GM21786 (cell line): ENCODE results near the gene TPRX2.
"Not testable (repeated sequence)": the region's sequence is repeated elsewhere in the genome, so short reads cannot be mapped to it uniquely, and the experiment has no call there.

Experiments used
- ATAC-seq: cut with Tn5 transposase; IDR thresholded peaks from one replicate; pipeline ENCODE4 v1.9.1; 2021; ENCODE audit not compliant: unreplicated experiment

Gene TPRX2

DNA sequence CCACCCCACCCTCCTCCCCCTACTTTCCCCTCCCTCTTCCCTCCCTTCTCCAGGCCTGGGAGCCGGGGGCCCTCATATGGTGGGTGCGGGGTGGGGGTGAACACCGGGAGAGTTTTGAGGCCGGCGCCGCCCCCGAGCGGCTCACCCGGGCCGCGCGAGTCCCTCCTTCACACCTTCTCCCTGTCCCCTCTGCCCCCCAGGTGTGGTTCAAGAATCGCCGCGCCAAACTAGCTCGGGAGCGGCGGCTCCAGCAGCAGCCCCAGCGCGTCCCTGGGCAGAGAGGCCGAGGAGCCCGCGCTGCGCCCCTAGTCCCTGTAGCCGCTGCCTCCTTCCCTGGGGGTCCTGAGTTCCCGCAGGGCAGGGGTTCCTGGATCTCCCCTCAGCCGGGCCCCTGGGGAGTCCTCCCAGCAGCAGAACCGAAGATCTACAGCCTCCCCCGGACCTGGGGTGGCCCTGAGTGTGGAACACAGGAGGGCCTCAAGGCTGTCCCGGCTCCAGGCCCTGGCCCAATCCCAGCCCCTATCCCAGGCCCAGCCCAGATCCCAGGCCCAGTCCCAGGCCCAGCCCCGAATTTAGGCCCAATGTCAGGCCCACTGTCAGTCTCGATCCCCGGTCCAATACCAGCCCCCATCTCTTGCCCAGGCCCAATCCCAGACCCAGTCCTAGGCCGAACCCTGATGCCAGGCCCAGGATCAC, 1.7 kb downstream of the TPRX2 start:
- no peak for ATAC-seq

DNA sequence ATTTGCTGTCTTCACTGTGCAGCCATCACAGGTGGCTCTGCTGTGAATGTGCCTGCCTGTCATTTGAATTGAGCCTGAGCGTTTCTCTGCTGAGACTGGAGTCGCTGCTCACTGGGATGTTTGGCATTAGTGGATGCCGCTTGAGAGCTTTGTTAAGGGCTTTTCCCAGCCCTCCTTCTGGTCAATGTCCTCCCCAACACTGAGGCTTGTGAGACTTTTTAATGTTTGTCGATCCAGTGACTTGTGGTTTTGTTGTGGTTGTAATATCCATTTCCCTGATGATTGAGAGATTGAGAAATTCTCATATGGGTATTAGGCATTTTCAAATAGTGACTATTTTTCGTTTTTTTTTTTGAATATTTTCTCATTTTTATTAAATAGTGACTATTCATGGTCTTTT, 2.6 kb downstream of the TPRX2 start:
- no peak for ATAC-seq

DNA sequence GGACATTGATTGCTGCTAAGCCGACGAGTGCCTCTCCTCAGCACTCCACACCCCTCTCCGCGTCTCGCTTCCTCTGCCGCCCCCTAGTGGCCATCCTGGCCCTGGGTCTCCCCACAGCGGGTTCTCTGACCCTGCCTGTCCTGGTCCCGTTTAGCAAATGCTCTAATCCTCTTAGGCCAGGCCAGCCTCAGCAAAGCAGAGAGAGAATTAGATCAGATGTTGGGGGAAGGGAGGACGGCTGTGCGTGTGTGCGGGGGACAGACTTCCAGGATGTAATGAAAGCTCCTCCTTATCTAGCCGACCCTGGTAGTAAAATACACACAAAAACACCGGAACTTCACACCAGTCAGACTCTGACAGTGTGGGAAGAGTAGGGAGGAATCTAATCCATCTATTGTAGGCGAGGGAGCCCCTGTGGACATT, 4.5 kb downstream of the TPRX2 start:
- ATAC-seq: no peak

- no peak for ATAC-seq
Measured at GRCh38 chr19:47865166-47865565, 6.1 kb downstream of the TPRX2 start.

- ATAC-seq: no peak
Measured at GRCh38 chr19:47878906-47879305, 19.9 kb downstream of the TPRX2 start.

GRCh38 chr19:47879385-47879784, 20.4 kb downstream of the TPRX2 start:
- not testable (repeated sequence) for ATAC-seq

DNA sequence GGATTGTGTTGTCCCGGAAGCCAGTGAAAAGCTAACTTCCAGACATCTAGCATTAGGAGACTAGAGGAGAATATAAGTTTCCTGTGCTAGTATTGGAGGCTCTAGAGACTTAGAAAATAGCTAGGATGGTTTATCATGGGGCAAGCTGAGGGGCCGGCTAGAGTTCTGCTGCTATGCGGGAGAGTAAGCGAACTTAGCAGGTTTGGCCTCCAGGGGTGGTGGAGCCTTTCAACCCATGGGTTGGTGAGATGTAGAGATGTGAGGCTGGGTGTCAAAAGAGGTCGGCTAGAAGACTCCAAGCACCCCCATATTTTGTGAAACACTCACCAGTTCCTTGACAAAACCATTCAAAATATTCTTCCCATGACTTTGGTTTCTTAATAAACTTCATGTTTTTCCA, 22.7 kb downstream of the TPRX2 start:
- ATAC-seq: no peak

- ATAC-seq: no peak
Measured at GRCh38 chr19:47882890-47883289, 23.9 kb downstream of the TPRX2 start.

DNA sequence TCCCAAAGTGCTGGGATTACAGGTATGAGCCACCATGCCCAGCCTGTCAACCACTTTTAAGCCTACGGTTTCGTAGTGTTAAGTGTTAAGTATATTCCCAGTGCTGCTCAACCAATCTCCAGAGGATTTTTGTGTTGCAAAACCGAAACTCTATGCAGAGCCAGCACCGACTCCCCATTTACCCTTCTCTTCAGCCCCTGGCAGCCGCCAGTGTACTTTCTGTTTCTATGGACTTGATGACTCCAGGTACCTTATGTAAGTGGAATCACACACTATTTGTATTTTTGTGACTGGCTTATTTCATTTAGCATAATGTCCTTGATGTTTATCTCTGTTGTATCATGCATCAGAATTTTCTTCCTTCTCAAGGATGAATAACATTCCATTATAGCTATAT, 26.0 kb downstream of the TPRX2 start:
- no peak for ATAC-seq

- no peak for ATAC-seq
Measured at GRCh38 chr19:47886010-47886559, 27.1 kb downstream of the TPRX2 start, which contains the start of gene SULT2A1. TSS of gene SULT2A1 (minus strand) at chr19:47886315. CDS start at chr19:47886257, 58 bp downstream.

DNA sequence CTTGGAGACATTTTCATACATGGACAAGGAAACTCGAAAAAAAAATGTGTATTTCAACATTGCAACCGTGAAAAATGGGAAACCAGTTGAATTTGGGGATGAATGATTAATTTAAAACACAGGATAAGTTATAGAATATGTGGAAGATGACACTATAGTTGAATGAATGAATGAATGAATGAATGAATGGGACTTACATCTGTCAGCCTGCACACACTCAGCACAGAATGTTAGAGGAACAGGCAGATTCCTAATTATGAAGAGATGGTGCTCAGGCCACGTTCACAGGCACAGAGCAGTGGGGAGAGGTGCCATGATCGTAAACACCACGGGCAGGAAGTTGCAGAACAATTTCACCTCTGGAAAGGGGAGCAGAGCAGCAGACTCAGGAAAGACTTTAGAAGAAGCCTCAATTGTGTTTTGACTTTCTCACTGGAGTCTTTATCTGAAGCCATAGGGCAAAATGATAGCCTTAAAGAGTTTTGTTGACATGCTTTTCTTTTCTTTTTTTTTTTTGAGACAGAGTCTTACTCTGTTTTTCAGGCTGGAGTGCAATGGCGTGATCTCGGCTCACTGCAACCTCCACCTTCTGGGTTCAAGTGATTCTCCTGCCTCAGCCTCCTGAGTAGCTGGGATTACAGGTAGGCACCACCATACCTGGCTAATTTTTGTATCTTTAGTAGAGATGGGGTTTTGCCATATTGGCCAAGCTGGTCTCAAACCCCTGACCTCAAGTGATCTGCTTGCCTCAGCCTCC, 32.0 kb downstream of the TPRX2 start:
- ATAC-seq: no peak

DNA sequence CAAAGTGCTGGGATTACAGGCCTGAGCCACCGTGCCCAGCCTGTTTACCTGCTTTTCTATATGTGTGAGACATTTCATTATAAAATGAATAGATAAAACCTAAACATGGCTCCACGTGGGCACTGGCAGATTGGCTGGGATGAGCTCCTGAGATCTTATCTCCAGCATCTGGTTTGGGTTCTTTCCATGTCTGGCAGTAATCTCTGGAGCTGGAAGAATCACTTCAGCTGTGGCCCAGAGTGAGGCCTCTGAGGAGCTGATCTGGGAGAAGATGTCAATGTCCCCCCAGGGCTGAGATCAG, 32.5 kb downstream of the TPRX2 start:
- ATAC-seq: no peak

DNA sequence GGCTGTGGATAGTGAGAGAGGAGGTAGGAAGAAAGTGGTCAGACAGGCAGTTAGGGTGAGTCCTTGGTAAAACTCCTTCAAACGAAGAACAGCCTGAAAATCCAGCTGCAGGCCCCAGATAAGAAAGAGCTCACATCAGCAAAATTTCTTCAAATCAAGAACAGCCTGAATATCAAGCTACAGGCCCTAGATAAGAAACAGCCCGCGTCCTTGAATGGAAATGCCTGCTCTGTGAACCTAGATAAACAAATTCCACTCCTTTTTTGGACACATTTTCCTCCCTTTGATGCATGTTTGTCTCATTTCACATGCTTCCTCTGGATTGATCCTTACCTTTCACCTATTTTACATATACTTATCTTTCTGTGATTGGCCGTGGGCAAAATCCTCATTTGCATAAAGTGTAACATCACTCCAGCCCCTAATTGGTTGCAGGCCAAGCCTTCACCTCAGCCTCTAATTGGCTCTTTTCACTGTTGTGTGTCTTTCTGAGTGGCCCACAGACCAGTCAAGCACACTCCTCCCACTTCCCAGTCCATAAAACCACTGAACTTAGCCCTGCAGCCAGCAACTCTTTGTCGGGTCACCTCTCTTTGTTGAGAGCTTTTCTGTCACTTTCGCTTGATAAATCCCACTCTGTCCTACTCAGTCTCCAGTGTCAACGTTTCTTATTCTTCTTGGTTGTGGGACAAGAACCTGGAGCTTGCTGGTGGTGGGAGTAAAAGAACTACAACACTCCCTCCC, 33.1 kb downstream of the TPRX2 start:
- ATAC-seq: no peak

- ATAC-seq: no peak
Measured at GRCh38 chr19:47895165-47895782, 36.2 kb downstream of the TPRX2 start.

- no peak for ATAC-seq
Measured at GRCh38 chr19:47896019-47896418, 37.0 kb downstream of the TPRX2 start.

- ATAC-seq: no peak
Measured at GRCh38 chr19:47896773-47897172, 37.7 kb downstream of the TPRX2 start.

- ATAC-seq: no peak
Measured at GRCh38 chr19:47897861-47898260, 38.8 kb downstream of the TPRX2 start.

GRCh38 chr19:47899335-47899734, 40.3 kb downstream of the TPRX2 start:
- no peak for ATAC-seq

DNA sequence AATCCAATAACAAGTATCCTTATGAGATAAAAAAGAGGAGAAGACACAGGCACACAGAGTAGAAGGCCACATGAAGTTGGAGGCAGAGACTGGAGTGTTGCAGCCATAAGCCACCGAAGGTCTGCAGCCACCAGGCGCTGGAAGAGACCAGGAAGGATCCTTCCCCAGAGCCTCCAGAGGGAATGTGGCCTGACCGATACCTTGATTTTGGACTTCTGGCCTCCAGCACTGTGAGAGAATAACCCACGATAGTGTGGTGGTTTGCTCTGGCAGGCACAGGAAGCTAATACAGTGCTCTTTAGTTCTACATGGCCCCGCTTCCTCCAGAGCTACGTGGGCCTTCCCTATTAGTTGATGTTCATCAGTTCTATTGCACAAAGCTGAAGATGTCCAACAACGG, 42.3 kb downstream of the TPRX2 start:
- ATAC-seq: no peak

DNA sequence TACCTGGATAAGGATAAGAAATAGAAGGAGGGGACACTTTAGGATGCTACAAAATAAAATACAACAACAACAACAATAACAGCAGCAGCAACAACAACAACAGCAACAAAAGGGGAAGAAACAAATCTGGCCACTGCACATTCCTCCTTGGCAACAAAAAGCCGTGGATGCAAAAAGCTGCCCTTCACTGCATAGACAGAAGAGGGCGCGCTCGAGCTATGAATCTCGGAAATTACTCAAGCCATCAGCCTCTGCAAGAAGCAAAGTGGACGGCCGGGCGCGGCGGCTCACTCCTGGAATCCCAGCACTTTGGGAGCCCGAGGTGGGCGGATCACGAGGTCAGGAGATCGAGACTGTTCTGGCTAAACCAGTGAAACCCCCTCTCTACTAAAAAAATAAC, 50.3 kb downstream of the TPRX2 start:
- ATAC-seq: not testable (repeated sequence)

DNA sequence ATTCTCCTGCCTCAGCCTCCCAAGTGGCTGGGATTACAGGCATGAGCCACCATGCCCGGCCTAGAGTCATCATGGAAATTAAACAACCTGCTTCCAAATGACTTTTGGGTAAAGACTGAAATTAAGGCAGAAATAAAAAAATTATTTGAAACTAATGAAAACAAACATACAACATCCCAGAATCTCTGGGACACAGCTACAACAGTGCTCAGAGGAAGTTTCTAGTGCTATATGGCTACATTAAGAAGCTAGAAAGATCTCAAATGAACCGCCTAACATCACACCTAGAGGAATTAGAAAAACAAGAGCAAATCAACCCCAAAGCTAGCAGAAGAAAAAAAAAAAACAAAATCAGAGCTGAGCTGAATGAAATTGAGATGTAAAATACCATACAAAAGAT, 51.2 kb downstream of the TPRX2 start:
- not testable (repeated sequence) for ATAC-seq
